GM21528 (cell line): Measurements from ENCODE around the gene TOR1AIP1.
"Not testable (repeated sequence)": the region's sequence is repeated elsewhere in the genome, so short reads cannot be mapped to it uniquely, and the experiment has no call there.

Experiments used
- ATAC-seq: cut with Tn5 transposase; IDR thresholded peaks from one replicate; pipeline ENCODE4 v1.9.1; 2021; ENCODE audit warnings: mild to moderate bottlenecking, moderate library complexity; ENCODE audit not compliant: unreplicated experiment, low FRiP score

TOR1AIP1 gene, protein sequence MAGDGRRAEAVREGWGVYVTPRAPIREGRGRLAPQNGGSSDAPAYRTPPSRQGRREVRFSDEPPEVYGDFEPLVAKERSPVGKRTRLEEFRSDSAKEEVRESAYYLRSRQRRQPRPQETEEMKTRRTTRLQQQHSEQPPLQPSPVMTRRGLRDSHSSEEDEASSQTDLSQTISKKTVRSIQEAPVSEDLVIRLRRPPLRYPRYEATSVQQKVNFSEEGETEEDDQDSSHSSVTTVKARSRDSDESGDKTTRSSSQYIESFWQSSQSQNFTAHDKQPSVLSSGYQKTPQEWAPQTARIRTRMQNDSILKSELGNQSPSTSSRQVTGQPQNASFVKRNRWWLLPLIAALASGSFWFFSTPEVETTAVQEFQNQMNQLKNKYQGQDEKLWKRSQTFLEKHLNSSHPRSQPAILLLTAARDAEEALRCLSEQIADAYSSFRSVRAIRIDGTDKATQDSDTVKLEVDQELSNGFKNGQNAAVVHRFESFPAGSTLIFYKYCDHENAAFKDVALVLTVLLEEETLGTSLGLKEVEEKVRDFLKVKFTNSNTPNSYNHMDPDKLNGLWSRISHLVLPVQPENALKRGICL

DNA sequence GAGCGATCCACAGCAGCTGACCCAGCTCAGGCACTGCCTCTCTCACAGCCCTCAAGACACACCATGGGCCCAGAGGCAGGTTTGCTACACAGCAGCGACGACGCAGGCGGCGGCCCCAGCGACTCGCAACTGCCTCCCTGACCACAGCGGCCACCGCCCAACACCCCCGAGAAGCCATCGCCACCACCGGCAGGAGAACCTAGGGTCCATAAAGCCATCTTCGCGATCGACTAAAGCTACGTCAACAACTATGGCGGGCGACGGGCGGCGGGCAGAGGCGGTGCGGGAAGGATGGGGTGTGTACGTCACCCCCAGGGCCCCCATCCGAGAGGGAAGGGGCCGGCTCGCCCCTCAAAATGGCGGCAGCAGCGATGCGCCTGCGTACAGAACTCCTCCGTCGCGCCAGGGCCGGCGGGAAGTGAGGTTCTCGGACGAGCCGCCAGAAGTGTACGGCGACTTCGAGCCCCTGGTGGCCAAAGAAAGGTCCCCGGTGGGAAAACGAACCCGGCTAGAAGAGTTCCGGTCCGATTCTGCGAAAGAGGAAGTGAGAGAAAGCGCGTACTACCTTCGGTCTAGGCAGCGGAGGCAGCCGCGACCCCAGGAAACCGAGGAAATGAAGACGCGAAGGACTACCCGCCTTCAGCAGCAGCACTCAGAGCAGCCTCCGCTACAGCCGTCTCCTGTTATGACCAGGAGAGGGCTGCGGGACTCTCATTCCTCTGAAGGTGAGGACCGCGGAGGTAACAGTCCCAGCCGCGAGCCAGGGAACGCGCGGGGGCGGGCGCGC lies at the start of gene TOR1AIP1:
Gene TOR1AIP1, plus strand, starts transcription at position 33 of the 787 bp plus-strand sequence. Its CDS starts 218 bp downstream, at position 251.
- ATAC-seq, result peak; percentile 79

DNA sequence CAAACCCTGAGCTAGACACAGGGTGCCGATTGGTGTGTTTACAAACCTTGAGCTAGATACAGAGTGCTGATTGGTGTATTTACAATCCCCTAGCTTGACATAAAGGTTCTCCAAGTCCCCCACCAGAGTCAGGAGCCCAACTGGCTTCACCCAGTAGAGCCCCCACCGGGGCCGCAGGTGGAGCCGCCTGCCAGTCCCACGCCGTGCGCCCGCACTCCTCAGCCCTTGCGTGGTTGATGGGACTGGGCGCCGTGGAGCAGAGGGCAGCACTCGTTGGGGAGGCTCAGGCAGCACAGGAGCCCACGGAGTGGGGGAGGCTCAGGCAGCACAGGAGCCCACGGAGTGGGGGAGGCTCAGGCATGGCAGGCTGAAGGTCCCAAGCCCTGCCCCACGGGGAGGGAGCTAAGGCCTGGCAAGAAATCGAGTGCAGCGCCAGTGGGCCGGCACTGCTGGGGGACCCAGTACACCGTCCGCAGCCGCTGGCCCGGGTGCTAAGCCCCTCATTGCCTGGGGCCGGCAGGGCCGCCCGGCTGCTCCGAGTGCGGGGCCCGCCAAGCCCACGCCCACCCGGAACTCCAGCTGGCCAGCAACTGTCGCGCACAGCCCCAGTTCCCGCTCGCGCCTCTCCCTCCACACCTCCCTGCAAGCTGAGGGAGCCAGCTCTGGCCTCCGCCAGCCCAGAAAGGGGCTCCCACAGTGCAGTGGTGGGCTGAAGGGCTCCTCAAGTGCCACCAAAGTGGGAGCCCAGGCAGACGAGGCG lies 45.2 kb upstream of the TOR1AIP1 start:
- not testable (repeated sequence) for ATAC-seq

DNA sequence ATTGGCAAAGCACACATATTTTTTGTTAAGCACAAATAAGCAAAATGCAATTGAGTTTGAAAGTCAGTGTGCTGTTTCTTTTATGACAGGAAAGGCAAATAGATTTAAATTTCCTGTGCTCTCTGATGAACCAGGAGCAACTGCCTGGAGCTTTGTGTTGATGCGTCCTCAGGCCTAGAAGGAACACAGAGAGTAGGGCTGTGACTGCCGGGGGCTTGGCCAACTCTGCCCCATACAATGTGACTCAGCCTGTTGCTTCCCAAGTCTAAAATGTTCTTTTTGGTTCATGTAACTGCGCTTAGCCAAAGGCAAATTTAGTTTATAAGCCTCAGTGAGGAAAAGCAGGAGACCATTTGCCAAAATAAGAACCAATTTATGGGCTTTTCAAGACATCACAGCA lies 42.0 kb upstream of the TOR1AIP1 start:
- ATAC-seq, result no peak

DNA sequence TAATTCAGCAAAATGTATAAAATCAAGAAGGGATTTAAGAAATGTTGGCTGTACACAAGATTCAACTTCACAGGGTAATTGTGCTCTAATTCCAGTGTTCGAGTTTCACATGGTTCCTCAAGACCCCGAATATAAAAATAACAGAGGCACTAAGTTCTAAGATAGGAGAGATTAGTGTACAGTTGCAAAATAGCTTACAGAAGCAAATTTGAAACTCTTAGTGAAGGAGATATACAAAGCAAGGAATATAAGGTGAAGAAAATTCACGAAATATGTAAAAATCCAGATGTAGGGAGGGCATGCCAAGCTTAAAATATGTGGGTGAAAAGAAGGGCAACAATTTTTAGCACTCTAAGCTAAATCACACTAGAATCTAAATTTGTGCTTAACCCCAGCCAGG lies 33.9 kb upstream of the TOR1AIP1 start:
- ATAC-seq, result no peak

DNA sequence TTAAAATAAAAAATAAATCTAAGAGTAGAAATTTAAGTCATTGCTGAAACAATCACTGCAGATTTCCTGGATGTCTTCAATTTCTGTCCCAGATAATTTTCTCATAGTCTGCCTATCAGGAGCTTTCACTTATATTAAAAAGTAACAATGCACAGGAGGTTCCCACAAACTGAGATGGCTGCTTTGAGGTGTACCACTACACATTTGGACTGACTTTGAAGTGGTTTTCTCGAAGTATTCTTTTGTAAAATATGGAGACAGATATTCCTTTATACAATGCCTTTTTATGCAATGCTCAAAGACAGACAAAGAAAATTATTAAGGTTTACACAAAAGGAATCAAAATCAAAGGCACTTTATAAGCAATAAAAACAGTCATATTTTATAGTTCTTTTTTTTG lies 29.0 kb upstream of the TOR1AIP1 start:
- no peak for ATAC-seq

DNA sequence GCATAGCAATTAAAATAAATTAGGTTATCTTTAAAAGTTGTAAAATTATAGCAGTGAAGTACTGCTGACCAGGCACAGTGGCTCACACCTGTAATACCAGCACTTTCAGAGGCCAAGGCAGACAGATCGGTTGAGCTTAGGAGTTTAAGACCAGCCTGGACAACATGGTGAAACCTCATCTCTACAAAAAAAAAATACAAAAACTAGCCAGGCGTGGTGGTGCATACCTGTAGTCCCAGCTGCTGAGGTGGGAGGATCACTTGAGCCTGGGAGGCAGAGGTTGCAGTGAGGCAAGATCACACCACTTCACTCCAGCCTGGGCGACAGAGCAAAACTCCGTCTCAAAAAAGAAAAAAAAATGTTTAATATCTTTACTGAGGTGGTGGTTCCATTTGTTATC lies 26.3 kb upstream of the TOR1AIP1 start:
- not testable (repeated sequence) for ATAC-seq

DNA sequence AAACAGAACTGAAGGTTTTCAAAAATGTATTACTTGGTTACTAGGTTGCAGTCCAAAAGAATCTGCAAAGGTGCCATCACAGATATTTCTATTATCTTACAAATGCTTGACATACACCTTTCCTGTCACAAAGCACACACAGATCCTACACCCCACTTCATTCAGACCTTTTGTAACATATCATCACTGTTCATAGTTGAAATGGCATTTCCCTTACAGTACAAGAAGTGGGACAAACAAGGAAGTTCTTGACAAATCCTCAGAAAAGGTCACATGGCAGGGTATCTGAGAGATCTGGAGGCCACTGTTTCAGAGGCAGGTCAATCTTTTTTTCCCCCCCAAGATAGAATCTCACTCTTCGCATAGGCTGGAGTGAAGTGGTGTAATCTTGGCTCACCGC lies 25.8 kb upstream of the TOR1AIP1 start:
- ATAC-seq, result no peak

DNA sequence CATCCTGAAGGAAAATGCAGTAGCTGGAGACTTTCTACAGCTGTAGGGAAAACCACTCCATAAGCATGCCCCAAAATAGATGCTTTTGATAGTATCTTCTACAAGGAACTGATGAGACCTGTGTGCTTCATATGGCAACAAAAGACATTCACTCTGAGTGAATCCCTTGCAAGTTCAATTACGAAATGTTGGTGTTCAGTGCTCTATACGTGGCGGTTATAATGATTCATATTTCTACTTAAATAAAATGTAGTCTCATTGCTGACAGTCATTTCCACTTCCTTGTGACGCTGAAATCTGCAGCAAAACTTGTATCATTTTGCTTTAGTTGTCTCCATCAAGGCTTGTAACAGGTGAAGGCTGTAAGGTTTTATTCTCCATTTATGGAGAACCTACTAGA lies 25.1 kb upstream of the TOR1AIP1 start:
- no peak for ATAC-seq

DNA sequence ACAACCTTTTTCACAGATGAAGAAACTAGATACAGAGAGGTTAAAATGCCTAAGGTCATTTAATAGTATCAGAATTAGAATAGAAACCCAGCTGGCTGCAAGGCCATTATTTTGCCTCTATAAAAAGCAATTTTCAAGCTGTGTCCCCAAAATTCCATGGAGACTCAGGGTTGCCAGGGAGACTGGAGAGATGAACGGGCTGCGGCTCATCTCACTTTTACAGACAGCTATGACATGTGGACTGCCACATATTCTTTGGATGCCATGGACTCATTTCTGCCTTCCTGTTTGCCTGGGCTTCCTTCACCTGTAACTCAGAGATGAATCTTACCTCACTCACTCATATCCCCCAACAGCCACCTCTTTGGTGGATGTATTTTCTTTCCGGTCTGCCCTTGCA lies 21.4 kb upstream of the TOR1AIP1 start:
- ATAC-seq, result no peak

DNA sequence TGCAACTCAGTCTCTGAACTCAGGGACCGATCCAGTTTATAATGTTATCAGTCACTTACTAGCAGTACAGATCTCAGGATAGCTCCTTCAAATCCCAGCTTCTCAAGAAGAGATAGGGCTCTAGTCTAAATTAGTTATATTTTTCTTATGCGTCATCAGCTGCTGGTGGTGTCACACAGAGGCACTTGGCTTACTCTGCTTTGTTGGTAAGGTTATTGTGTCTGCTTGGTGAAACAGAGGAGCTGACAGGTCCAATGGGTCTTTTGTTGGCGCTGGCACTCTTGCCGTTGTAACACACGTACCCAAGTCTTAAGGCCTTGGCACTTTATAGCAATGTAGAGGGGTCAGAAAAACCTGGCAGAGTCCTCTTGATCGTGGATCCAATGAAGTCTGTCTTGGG lies 16.7 kb upstream of the TOR1AIP1 start:
- no peak for ATAC-seq

DNA sequence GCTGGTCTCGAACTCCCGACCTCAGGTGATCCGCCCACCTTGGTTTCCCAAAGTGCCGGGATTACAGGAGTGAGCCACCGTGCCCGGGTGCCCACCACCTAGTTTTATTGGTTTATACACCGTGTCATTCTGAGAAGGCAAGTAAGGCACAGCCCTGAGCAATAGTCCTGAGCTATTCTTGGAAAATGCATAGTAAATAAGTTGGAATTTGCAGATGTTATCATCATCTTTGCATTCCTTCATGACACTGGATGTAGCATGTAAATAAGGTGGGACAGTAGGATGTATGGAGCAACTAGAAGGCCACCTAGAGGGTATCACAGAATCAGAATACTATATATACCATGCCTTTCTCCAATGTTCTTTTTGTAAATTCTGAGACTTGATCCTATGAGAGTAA lies 15.5 kb upstream of the TOR1AIP1 start:
- no peak for ATAC-seq

DNA sequence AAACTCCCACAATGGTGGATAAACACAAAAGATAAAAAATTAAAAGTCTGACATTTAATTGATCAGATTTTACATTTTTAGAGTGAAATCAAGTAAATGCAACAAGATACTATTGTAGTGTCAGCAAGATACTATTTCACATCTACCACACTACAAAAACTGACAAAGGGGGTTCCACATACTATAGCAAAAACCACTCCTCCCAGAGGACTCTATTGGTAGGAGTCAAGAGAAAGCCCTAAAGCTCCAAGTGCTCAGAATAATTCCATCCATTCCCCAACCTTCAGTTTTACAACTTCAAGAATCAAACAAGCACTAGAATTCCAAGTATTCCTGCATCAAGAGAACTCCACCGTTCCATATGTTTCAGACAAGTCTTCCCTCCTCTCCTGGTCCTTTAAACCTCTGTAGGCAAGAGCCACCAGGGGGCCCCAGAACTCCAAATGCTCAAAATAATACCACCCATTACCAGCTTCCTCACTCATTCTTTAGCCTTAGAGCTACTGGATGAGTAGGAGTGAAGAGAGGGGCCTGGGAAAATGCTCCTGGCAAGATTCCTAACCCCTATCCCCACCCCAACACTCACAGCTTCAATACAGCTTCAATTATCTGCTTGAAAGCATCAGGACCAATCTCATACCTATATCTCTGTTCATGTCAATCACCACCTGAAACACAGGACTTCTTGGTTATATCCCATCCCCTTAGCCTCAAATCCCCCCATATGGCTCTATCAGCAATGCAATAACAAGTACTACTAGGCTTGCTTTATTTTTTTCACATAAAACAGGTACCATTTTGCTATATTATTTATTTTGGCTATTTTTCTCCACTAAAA lies 14.4 kb upstream of the TOR1AIP1 start:
- peak; percentile 73 for ATAC-seq

DNA sequence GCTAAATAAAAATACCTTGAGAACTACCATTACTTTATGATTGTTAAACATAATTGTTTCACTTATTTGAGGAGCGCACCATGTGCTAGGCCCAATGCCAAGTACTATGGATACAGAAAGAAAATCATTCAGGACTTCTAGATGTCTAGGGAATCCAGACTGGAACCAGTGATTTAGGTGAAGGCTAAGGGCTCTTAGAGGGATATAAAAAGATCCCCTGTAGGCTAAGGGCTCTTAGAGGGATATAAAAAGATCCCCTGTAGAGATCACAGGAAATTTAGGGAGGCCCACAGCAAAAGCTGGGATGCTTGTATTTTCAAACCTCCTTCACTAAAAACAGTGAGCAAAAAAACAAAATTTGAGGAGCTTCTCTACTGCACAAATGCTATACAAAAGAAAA lies 11.2 kb upstream of the TOR1AIP1 start:
- no peak for ATAC-seq

DNA sequence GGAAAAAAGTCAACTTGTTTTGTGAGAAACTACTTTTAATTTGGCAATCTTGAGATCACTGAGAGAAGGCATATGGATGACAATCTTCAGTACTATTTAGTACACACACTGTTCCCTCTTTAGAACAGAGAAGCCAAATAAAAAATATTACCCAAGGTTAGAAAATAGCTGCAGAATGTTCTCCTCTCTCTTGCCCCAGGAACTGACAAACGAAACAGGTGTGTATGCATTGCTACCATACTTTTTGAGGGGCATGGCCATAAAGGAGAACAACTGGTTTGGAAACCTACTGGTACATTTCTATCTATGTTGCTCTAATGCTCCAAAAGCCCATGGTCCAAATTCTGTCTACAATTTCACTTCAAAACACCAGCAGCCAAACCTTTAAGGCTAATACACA lies 10.1 kb upstream of the TOR1AIP1 start:
- ATAC-seq, result no peak

DNA sequence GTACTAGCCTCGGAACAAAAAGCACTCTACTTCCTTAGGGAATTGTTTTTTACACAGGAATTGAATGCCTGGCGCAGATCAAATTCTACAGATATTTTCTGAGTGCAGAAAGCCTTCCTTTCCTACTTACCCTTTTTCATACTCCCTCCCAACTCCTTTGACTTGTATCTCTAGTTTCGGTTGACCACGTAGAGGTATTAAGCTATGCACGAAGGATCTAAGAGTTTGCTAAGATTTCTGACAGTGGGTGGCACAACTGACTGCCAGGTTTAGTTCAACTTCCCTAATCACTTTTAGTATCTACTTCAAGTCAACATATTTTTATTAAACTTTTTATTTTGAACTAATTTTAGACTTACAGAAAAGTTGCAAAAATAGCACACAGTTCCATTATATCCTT lies 9.5 kb upstream of the TOR1AIP1 start:
- no peak for ATAC-seq

DNA sequence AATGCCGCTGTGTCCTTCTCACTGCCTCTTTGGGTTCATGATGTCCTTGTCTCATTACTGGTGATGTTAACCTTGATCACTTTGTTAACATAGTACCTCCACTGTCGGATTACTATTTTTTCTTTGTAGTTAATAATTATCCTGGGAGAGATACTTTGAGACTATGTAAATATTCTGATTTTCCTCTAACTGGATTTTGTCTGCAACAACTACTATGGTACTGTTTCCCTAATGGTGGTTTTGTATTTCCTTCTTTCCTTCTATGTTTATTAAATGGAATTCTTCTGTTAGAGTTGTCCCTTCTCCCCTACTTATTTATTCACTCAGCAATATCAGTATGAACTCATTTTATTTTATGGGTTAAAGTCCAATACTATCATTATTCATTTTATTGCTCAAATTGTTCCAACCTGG lies 8.6 kb upstream of the TOR1AIP1 start:
- ATAC-seq, result no peak

DNA sequence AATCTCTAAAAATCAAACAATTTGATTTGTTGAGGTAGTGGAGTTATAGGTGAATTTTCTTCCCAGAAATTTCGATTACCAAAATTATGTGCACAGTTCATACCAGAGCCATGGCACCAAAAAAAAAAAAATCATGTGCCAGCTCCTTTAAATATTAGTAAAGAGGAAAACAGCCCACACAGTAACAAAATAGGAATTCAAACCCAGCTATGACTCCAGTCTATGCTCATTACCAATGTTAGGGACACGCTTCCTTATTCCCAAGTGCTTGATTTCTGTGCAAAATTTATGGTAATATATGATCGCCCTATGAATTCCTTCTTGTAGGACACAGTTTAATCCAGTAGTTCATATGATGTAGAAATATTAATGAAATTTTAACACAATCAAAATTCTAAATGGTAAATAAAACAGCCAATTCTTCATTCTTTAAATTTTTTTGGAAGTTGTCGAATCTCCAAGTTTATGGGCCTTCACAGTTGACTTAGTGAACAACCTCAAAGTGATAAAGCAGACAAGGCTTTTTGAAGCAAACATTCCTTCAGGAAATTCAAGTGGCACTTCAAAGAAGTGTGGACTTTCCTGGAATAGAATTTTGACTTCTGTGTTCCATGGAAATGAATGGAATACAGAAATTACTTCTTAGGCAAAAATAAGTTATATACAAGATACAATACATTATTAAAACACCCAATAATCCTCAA lies 6.3 kb upstream of the TOR1AIP1 start:
- no peak for ATAC-seq

DNA sequence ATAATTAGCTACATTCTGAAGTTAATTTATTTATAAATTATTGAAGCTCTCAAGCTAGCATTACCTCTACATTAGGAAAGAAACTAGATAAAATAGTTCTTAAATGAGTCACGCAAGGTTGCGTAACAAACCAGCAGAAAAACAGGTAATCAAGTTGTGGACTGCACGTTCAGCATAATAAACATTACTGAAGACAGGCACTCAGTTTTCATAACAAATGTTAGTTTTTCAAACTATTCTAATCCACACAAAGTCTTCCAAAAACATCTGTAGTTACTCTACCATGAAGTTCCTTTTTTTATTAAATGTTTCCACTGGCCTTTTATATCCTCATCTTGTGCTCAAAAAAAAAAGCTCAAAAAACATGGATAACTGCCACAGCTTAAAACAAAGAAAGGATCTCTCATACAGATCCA lies 5.8 kb upstream of the TOR1AIP1 start:
- ATAC-seq, result no peak

DNA sequence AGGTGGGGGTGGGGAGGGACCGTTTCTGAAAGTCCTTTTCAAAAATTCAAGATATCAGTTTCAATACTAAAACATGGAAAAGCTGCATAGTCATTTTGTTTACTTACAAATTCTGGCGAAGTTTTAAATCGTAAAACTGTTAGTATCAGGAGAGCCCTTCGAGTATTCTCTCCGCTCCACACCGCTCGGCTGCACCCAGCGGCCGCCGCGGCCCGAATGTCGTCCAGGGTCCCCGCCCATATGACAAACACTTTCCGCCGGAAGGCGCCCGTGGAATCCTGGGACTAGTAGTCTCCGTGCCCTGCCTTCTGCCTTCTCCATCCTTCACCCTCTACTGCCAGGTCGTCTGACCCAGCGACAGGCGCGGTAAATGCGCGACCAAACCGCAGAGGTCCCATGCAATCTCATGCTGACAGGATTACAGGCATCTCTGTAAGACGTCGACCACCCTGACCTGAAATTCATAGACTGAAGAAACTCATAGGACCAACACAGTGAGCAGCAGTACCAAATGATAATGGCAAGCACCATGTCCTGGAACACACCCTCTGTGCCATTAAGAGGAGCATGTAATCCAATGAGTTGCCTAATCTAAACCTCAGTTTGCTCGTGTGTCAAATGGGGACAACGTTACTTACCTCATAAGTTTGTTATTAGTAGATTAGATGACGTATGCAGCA lies 4.4 kb upstream of the TOR1AIP1 start, which contains the start of gene TOR1AIP2:
Gene TOR1AIP2, minus strand, starts transcription at position 218 of the 680 bp plus-strand sequence. CDS start 25,138 bp downstream, outside the sequence.
- peak; percentile 61 for ATAC-seq
